H9 (cell line): ENCODE data around the gene ACSL6. TPM values are rescaled to one million over a fixed set of nuclear protein-coding genes. Genes with fewer than 3 reads are reported as not detected.

ENCODE experiments used
- DNase-seq: peaks from one replicate; pipeline ENCODE4 v3.0.0-alpha.2; 2017
- H2AFZ ChIP-seq: one replicate; pipeline ENCODE4 v1.6.1; 2013; ENCODE audit warnings: mild to moderate bottlenecking, low read length, control low read depth, moderate library complexity
- H2AK5ac ChIP-seq: 2 replicates; pipeline ENCODE4 v1.6.1; 2013; ENCODE audit warnings: low read length, control low read depth, mixed read lengths; ENCODE audit not compliant: insufficient read length
- H2BK120ac ChIP-seq: one replicate; pipeline ENCODE4 v1.6.1; 2013; ENCODE audit warnings: low read depth, mild to moderate bottlenecking, low read length, control low read depth, inconsistent platforms; ENCODE audit not compliant: poor library complexity, severe bottlenecking
- H2BK12ac ChIP-seq: 2 replicates; pipeline ENCODE4 v1.6.1; 2013; ENCODE audit warnings: low read length, control low read depth, mixed read lengths, low read depth; ENCODE audit not compliant: insufficient read length
- H2BK15ac ChIP-seq: 2 replicates; pipeline ENCODE4 v1.6.1; 2013; ENCODE audit warnings: low read depth, low read length, control low read depth
- H2BK20ac ChIP-seq: one replicate; pipeline ENCODE4 v1.6.1; 2013; ENCODE audit warnings: low read depth, mild to moderate bottlenecking, low read length, control low read depth, inconsistent platforms; ENCODE audit not compliant: poor library complexity, severe bottlenecking
- H2BK5ac ChIP-seq: 2 replicates; pipeline ENCODE4 v1.6.1; 2013; ENCODE audit warnings: low read length, control low read depth, mixed read lengths; ENCODE audit not compliant: insufficient read length
- H3K14ac ChIP-seq: 2 replicates; pipeline ENCODE4 v1.6.1; 2013; ENCODE audit warnings: low read length, control low read depth; ENCODE audit not compliant: insufficient read depth
- H3K18ac ChIP-seq: 2 replicates; pipeline ENCODE4 v1.6.1; 2013; ENCODE audit warnings: low read depth, mild to moderate bottlenecking, mixed read lengths, low read length, control low read depth; ENCODE audit not compliant: insufficient read length
- H3K23ac ChIP-seq: 2 replicates; pipeline ENCODE4 v1.6.1; 2013; ENCODE audit warnings: low read length, control low read depth, mixed read lengths, low read depth; ENCODE audit not compliant: insufficient read length
- H3K23me2 ChIP-seq: 2 replicates; pipeline ENCODE4 v1.6.1; 2013; ENCODE audit warnings: low read depth, mild to moderate bottlenecking, mixed read lengths, low read length, control low read depth; ENCODE audit not compliant: insufficient read length, poor library complexity, severe bottlenecking
- H3K27ac ChIP-seq: 2 replicates; pipeline ENCODE4 v1.5.1; 2013; ENCODE audit warnings: low read length, control low read depth, mixed read lengths, low read depth; ENCODE audit not compliant: insufficient read length
- H3K27me3 ChIP-seq: 2 replicates; pipeline ENCODE4 v1.6.1; 2013; ENCODE audit warnings: low read length, control low read depth, inconsistent platforms; ENCODE audit not compliant: insufficient read depth
- H3K4ac ChIP-seq: 2 replicates; pipeline ENCODE4 v1.6.1; 2013; ENCODE audit warnings: low read depth, mild to moderate bottlenecking, control low read depth, inconsistent platforms, low read length, moderate library complexity
- H3K4me1 ChIP-seq: 2 replicates; pipeline ENCODE4 v1.6.1; 2013; ENCODE audit warnings: low read length, control low read depth, inconsistent platforms; ENCODE audit not compliant: insufficient read depth
- H3K4me2 ChIP-seq: 2 replicates; pipeline ENCODE4 v1.6.1; 2013; ENCODE audit warnings: low read length, control low read depth, mixed read lengths; ENCODE audit not compliant: insufficient read length, insufficient read depth
- H3K56ac ChIP-seq: 2 replicates; pipeline ENCODE4 v1.6.1; 2013; ENCODE audit warnings: low read depth, mild to moderate bottlenecking, mixed read lengths, low read length, control low read depth; ENCODE audit not compliant: insufficient read length
- H3K79me1 ChIP-seq: 2 replicates; pipeline ENCODE4 v1.6.1; 2013; ENCODE audit warnings: low read depth, mild to moderate bottlenecking, moderate library complexity, low read length, control low read depth, inconsistent platforms; ENCODE audit not compliant: insufficient read depth, poor library complexity, severe bottlenecking
- H3K79me2 ChIP-seq: 2 replicates; pipeline ENCODE4 v1.6.1; 2013; ENCODE audit warnings: low read length, control low read depth, inconsistent platforms; ENCODE audit not compliant: insufficient read depth
- H3K9ac ChIP-seq: 2 replicates; pipeline ENCODE4 v1.6.1; 2013; ENCODE audit warnings: low read length, control low read depth, mixed read lengths; ENCODE audit not compliant: insufficient read length; ENCODE audit errors: extremely low read depth
- H3K9me3 ChIP-seq: one replicate; pipeline ENCODE4 v1.6.1; 2013; ENCODE audit warnings: low read depth, low read length, inconsistent platforms; ENCODE audit not compliant: control insufficient read depth
- H3T11ph ChIP-seq: one replicate; pipeline ENCODE4 v1.6.1; 2013; ENCODE audit warnings: mild to moderate bottlenecking, low read length, control low read depth, inconsistent platforms
- H4K20me1 ChIP-seq: one replicate; pipeline ENCODE4 v1.6.1; 2013; ENCODE audit not compliant: control insufficient read depth, insufficient read length, insufficient read depth
- H4K5ac ChIP-seq: 2 replicates; pipeline ENCODE4 v1.6.1; 2013; ENCODE audit warnings: low read depth, mild to moderate bottlenecking, mixed read lengths, low read length, control low read depth; ENCODE audit not compliant: insufficient read length
- H4K8ac ChIP-seq: replicated peaks from 2 replicates; pipeline ENCODE4 v1.6.1; 2013; ENCODE audit warnings: low read length, control low read depth, mixed read lengths, low read depth; ENCODE audit not compliant: insufficient read length
- H4K91ac ChIP-seq: 2 replicates; pipeline ENCODE4 v1.6.1; 2013; ENCODE audit warnings: low read depth, mild to moderate bottlenecking, moderate library complexity, mixed read lengths, low read length, control low read depth; ENCODE audit not compliant: insufficient read length
- H3K27ac Mint-ChIP-seq, 3 experiments: 2 replicates in 2 of 3; 3 replicates in 1 of 3; pipeline ENCODE4 v1.8.0; 2020 to 2021; ENCODE audit warnings: mixed read lengths in 3 of 3, mild to moderate bottlenecking in 1 of 3, moderate library complexity in 1 of 3
- H3K27me3 Mint-ChIP-seq: 2 replicates; pipeline ENCODE4 v1.8.0; 2021; ENCODE audit warnings: low read depth, mild to moderate bottlenecking, moderate library complexity, mixed read lengths
- H3K36me3 Mint-ChIP-seq, 3 experiments: 2 replicates in 2 of 3; 3 replicates in 1 of 3; pipeline ENCODE4 v1.8.0; 2020 to 2021; ENCODE audit warnings: low read depth in 3 of 3, mixed read lengths in 3 of 3; ENCODE audit not compliant: insufficient read depth in 1 of 3
- H3K4me1 Mint-ChIP-seq, 2 experiments: 2 replicates each; pipeline ENCODE4 v1.8.0; 2020; ENCODE audit warnings: mixed read lengths in 2 of 2
- H3K4me3 Mint-ChIP-seq, 2 experiments: 2 replicates in 1 of 2; 3 replicates in 1 of 2; pipeline ENCODE4 v1.8.0; 2020 to 2021; ENCODE audit warnings: mild to moderate bottlenecking in 2 of 2, mixed read lengths in 2 of 2, moderate library complexity in 1 of 2
- H3K9me3 Mint-ChIP-seq, 2 experiments: 2 replicates in 1 of 2; 3 replicates in 1 of 2; pipeline ENCODE4 v1.8.0; 2020; ENCODE audit warnings: mild to moderate bottlenecking in 2 of 2, mixed read lengths in 2 of 2, moderate library complexity in 1 of 2
- CTCF ChIP-seq: fragments of 200-600 bp; sonication (generic); conservative IDR thresholded peaks from 3 replicates; pipeline ENCODE4 v1.8.0; 2021; ENCODE audit warnings: antibody characterized with exemption, mild to moderate bottlenecking
- WGBS: extraction: QIAGEN DNeasy Blood & Tissue Kit; methylation state at CpG from one replicate; pipeline ENCODE4 v1.1.7; 2013; ENCODE audit warnings: missing lambda C conversion rate, low lambda C conversion rate, mixed read lengths; ENCODE audit not compliant: insufficient read length; ENCODE audit errors: extremely low coverage; 5-methylcytosine and 5-hydroxymethylcytosine counted together
- total RNA-seq: library from RNA; stranded (reverse); gene quantifications from 2 replicates; pipeline ENCODE4 v1.2.1, GENCODE V29; 2021

Gene ACSL6
- total RNA-seq, 1 experiment from 2014 or later: 1.6 TPM

DNA sequence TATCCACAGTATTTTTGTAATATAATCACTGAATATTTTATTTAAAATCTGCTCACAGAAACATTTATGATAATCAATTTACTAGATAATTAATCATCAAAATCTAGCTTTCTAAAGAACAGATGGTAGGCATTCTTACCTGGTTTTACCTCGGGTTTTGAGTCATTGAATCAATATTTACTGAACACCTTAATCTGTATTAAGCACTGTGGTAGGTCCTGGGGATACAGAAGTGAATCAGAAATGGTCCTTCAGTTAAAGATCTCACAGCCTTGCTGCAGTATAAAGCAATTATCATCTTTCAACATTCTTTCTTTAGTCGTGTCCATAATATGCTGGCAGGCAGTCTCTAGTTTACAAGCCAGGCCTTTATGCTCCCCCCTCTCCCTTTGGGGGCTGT lies 64.0 kb downstream of the ACSL6 start:
- H3K23ac ChIP-seq: no peak overlapping the region
- H4K20me1 ChIP-seq: no peaks in the 10 kb centered on the region
- no peak overlapping the region for H3K56ac ChIP-seq
- H3K27me3 Mint-ChIP-seq: no peaks in the 10 kb centered on the region
- H2BK12ac ChIP-seq: no peak overlapping the region
- H2BK120ac ChIP-seq: no peak overlapping the region
- no peak overlapping the region for H3K4ac ChIP-seq
- no peak overlapping the region for H3K18ac ChIP-seq
- H3K79me1 ChIP-seq: no peaks in the 10 kb centered on the region
- no peak overlapping the region for H3K14ac ChIP-seq
- no peak overlapping the region for H3T11ph ChIP-seq
- H3K79me2 ChIP-seq: no peaks in the 10 kb centered on the region
- no peak overlapping the region for H3K27ac ChIP-seq
- H4K5ac ChIP-seq: no peak overlapping the region
- no peak overlapping the region for H2BK20ac ChIP-seq
- H3K27me3 ChIP-seq: no peaks in the 10 kb centered on the region
- H4K8ac ChIP-seq: no peak overlapping the region
- no CpG with 5 or more reads among the region's 2 CpGs for WGBS
- H2AK5ac ChIP-seq: no peak overlapping the region
- no peak overlapping the region for H4K91ac ChIP-seq
- DNase-seq: no peak
- H3K4me2 ChIP-seq: no peak overlapping the region
- H3K27ac Mint-ChIP-seq: no peak overlapping the region
- no peaks in the 10 kb centered on the region for H3K9me3 ChIP-seq
- no peak overlapping the region for H2AFZ ChIP-seq
- no peaks in the 10 kb centered on the region for H3K4me1 ChIP-seq
- H3K9me3 Mint-ChIP-seq: no peaks in the 10 kb centered on the region
- H3K36me3 Mint-ChIP-seq: no peaks in the 10 kb centered on the region
- H3K9ac ChIP-seq: no peak overlapping the region
- no peak for TF ChIP-seq CTCF
- no peak overlapping the region for H2BK5ac ChIP-seq
- H2BK15ac ChIP-seq: no peak overlapping the region
- no peaks in the 10 kb centered on the region for H3K4me1 Mint-ChIP-seq
- H3K23me2 ChIP-seq: no peaks in the 10 kb centered on the region
- H3K4me3 Mint-ChIP-seq: no peak overlapping the region
